Gastrocnemius medialis (tissue), 4 donors: ENCODE measurements around the gene TINAGL1. TPM values are rescaled to one million over a fixed set of nuclear protein-coding genes. Genes with fewer than 3 reads are reported as not detected.

Experiments
- ATAC-seq, 2 donors: fragments of 150-250 bp; one replicate each; pipeline ENCODE4 v1.9.1; 2016
- DNase-seq, 2 donors: peaks; one replicate each; pipeline ENCODE4 v3.0.0-alpha.2; 2019
- H3K27ac ChIP-seq, 4 donors: fragments of 200-600 bp; sonication (generic); 1 replicate in 1 of 4; 2 replicates in 3 of 4; pipeline ENCODE4 v1.5.1; 2016 to 2018; ENCODE audit warnings: mild to moderate bottlenecking in 2 of 4, moderate library complexity in 1 of 4
- H3K27me3 ChIP-seq, 3 donors: fragments of 200-600 bp; sonication (generic) in 2 of 3; 1 replicate in 1 of 3; 2 replicates in 2 of 3; pipeline versions ENCODE4 v1.5.1 to v1.6.0; 2016 to 2019; ENCODE audit warnings: mild to moderate bottlenecking in 1 of 3, moderate library complexity in 1 of 3
- H3K36me3 ChIP-seq, 2 donors: fragments of 200-600 bp; sonication (generic) in 1 of 2; one replicate each; pipeline ENCODE4 v1.5.1; 2017 to 2018
- H3K4me1 ChIP-seq, 2 donors: fragments of 200-600 bp; sonication (generic) in 1 of 2; one replicate each; pipeline ENCODE4 v1.5.1; 2016 to 2017; ENCODE audit warnings: mild to moderate bottlenecking in 2 of 2
- H3K4me3 ChIP-seq, 4 donors: fragments of 200-600 bp; sonication (generic) in 3 of 4; 1 replicate in 1 of 4; 2 replicates in 3 of 4; pipeline ENCODE4 v1.5.1; 2016 to 2019; ENCODE audit warnings: mild to moderate bottlenecking in 2 of 4
- H3K9me3 ChIP-seq, 3 donors: fragments of 200-600 bp; sonication (generic) in 2 of 3; 1 replicate in 1 of 3; 2 replicates in 2 of 3; pipeline ENCODE4 v1.5.1; 2016 to 2019
- POLR2A ChIP-seq, 2 donors: fragments of 450-650 bp; IDR thresholded peaks; one replicate each; pipeline ENCODE4 v1.6.1; 2017; ENCODE audit warnings: antibody characterized with exemption in 2 of 2, mild to moderate bottlenecking in 2 of 2, moderate library complexity in 2 of 2
- in situ Hi-C, 4 donors: fragments of 200-750 bp; cut with MboI; loops; one replicate each; pipeline versions ENCODE4 v1.15.0 to v1.8.0; 2017; ENCODE audit warnings: low sequenced_read_pairs in 4 of 4
- intact Hi-C: fragments of 100-400 bp; cut with DNase I; formaldehyde crosslinking; loops from one replicate; pipeline ENCODE4 v1.15.1; 2023; ENCODE audit warnings: low total_unique reads
- total RNA-seq, 4 donors: library from RNA; depleted of rRNA; stranded (reverse); fragments of >200 nt; gene quantifications; one replicate each; pipeline versions ENCODE4 v1.1.0 to v1.2.3, GENCODE V29; 2016
- TF ChIP-seq, protein P1 (sequence below), 5 experiments: fragments of 450-650 bp in 3 of 5; fragments of 200-600 bp in 2 of 5; sonication (generic) in 2 of 5; IDR thresholded peaks in 4 of 5; conservative IDR thresholded peaks in 1 of 5; 1 replicate in 4 of 5; 2 replicates in 1 of 5; pipeline ENCODE4 v1.5.1; 2016 to 2019; ENCODE audit warnings: antibody characterized with exemption in 5 of 5, mild to moderate bottlenecking in 3 of 5, moderate library complexity in 3 of 5

TINAGL1 gene
- total RNA-seq, 4 donors from 2014 or later, result 50.3 to 120 (median 105) TPM

DNA sequence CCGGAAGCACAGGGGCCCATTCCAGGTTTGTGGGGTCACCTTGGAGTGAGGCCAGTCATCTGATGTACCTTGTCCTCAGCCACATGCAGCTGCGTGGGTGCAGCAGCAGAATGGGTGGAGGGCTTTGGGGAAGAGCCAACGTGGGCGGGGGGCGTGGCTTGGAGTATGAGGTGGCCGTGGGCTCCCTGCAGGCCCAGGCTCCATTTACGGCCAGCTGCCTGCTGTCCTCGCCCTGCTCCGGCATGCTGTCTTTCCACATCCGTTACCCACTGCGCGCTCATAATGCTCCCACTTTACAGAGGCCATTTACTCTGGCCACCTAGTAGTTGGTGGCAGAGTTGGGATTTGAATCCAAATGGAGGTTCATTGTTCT lies 27.8 kb upstream of the TINAGL1 start:
- intact Hi-C loops, result loop anchor here (2.0 to 5.0 kb wide), 4 partner anchors 86 to 366 kb away; no protein-coding TSS in a partner anchor
- Histone ChIP-seq H3K27me3 (no peaks in the 10 kb centered on the region), H3K4me3 (no peak overlapping the region), H3K9me3 (no peaks in the 10 kb centered on the region), H3K27ac (peak overlapping the region in 1 of 4 donors; percentile 76), H3K4me1 (peaks cover 14 to 16% of the 10 kb centered on the region in 2 donors), H3K36me3 (no peaks in the 10 kb centered on the region)
- DNase-seq (peak in 1 of 2 donors; percentile 19), ATAC-seq (peak; percentile 2 to 10)
- TF ChIP-seq POLR2A (IDR thresholded peaks at IDR 0.05), result no peak
- TF ChIP-seq, protein P1, sequence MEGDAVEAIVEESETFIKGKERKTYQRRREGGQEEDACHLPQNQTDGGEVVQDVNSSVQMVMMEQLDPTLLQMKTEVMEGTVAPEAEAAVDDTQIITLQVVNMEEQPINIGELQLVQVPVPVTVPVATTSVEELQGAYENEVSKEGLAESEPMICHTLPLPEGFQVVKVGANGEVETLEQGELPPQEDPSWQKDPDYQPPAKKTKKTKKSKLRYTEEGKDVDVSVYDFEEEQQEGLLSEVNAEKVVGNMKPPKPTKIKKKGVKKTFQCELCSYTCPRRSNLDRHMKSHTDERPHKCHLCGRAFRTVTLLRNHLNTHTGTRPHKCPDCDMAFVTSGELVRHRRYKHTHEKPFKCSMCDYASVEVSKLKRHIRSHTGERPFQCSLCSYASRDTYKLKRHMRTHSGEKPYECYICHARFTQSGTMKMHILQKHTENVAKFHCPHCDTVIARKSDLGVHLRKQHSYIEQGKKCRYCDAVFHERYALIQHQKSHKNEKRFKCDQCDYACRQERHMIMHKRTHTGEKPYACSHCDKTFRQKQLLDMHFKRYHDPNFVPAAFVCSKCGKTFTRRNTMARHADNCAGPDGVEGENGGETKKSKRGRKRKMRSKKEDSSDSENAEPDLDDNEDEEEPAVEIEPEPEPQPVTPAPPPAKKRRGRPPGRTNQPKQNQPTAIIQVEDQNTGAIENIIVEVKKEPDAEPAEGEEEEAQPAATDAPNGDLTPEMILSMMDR (IDR thresholded peaks at IDR 0.05 in 4 of 5, conservative IDR thresholded peaks at IDR 0.05 in 1 of 5), result no peak
- in situ Hi-C loops, result loop anchor here (10.0 to 25.0 kb wide), 2 partner anchors 361 to 364 kb away; no protein-coding TSS in a partner anchor

DNA sequence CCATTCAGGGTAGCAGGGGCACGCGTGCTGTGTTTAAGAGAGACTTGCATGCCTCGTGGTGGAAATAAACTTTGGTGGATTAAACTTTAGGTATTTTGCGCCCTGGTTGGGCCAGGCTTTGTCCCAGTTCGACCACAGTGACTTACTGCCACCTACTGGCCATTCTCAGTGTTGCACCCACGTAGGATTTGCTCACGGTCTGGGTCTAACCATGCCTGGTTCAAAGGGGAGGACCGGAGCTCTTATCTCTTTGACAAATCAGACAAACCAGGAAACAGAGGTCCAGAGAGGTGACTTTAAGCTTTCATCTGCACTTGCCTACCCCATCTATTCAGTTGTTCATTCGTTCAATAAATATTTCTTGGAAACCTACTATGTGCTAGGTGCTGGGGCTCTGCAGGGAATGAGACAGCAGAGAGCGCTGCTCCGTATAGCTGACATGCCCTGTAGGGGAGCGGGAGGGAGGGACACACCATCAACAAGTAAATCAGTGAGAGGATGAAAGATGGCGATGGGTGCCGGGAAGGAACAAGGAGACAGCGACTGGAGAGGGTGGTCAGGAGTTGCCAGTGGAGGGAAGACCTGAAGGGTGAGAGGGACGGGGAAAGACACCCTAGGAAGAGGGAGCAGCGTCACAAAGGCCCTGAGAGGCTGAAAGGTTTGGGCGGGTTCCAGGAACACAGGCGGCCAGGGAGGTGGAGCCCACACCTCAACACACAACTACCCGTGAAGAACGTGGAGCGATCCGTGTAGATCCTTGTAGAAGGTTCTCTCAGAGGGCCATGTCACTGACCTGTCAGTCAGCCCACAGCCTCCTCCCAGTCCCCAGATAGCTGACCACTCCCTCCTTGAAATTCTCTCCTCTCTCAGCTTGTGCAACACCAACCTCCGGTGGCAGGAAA lies 27.2 kb upstream of the TINAGL1 start:
- DNase-seq, result peak; percentile 60 to 82
- TF ChIP-seq POLR2A (IDR thresholded peaks at IDR 0.05), result no peak
- TF ChIP-seq, protein P1 (IDR thresholded peaks at IDR 0.05 in 4 of 5, conservative IDR thresholded peaks at IDR 0.05 in 1 of 5), result peak; percentile 87 to 96 (median 93)
- Histone ChIP-seq H3K27ac (peak overlapping the region; percentile 65 to 79 (median 74)), H3K4me1 (peaks cover 14 to 16% of the 10 kb centered on the region in 2 donors), H3K9me3 (no peaks in the 10 kb centered on the region), H3K4me3 (peak overlapping the region in 3 of 4 donors; percentile 8 to 31 (median 23)), H3K27me3 (no peaks in the 10 kb centered on the region), H3K36me3 (no peaks in the 10 kb centered on the region)
- peak; percentile 83 to 86 for ATAC-seq
- intact Hi-C loops (loop anchor here (2.0 to 5.0 kb wide), 4 partner anchors 87 to 366 kb away; no protein-coding TSS in a partner anchor), in situ Hi-C loops (loop anchor here (10.0 to 25.0 kb wide), 2 partner anchors 362 to 364 kb away; no protein-coding TSS in a partner anchor)

DNA sequence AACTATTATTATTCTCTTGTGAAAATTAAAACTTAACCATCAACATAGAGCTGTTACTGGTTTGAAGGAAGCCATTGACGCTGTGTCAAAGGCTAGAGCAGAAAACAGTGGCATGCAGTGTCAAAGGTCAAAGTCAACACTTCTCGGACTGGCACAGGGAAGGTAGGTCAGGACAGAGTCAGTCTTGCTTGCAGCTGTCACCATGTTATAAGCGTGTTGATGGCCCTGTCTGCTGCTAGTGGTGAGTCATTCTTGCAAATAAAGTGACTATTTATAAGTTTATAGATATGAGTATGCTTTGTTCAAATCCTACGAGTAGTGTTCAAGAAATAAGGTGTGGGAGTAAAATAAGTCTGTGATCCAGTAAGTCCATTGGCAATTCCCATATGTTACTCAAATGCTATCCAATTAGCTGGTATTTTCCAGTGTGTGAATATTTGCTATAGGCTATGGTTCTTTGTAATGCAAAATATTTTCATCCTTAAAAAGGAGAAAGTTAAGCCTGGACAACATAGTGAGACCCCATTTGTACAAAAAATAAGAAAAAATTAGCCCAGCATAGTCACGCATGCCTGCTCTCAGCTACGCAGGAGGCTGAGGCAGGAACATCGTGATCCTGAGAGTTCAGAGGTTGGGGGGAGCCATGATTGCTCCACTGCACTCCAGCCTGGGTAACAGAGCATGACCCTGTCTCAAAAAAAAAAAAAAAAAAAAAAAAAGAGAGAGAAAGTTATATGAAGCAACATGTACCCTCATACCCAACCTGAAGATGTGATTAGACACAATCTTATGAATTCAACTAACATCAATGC lies 26.3 kb upstream of the TINAGL1 start:
- peak overlapping the region; percentile 65 to 79 (median 74) for H3K27ac ChIP-seq
- no peaks in the 10 kb centered on the region for H3K27me3 ChIP-seq
- H3K4me1 ChIP-seq, result peaks cover 14 to 16% of the 10 kb centered on the region in 2 donors
- ATAC-seq (peak; percentile 89 to 91), DNase-seq (peak; percentile 31 to 72)
- in situ Hi-C loops (loop anchor here (10.0 to 25.0 kb wide), 4 partner anchors 125 to 365 kb away; no protein-coding TSS in a partner anchor), intact Hi-C loops (loop anchor here (2.0 to 5.0 kb wide), 4 partner anchors 88 to 367 kb away; no protein-coding TSS in a partner anchor)
- H3K4me3 ChIP-seq, result peak overlapping the region in 1 of 4 donors; percentile 23
- H3K36me3 ChIP-seq, result no peaks in the 10 kb centered on the region
- no peaks in the 10 kb centered on the region for H3K9me3 ChIP-seq
- no peak for TF ChIP-seq POLR2A (IDR thresholded peaks at IDR 0.05)

DNA sequence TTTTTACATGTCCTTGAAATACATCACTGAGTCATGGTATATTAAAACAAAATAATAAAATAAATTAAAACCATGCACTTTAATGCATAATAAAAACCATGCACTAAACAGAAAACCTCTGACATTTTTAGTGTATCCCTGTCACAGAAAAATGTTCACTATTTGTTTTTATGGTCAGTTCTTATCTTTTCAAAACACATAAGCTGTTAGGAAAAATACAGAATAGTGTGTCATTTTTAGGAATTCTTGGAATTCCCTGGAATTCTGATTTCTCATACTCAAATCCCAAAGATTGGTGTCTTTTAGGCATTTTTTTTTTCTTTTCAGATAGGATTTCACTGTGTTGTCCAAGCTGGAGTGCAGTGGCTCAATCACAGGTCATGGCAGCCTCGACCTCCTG lies 25.1 kb upstream of the TINAGL1 start:
- Histone ChIP-seq H3K27me3 (no peaks in the 10 kb centered on the region), H3K4me1 (peaks cover 14 to 16% of the 10 kb centered on the region in 2 donors), H3K36me3 (no peaks in the 10 kb centered on the region), H3K27ac (no peak overlapping the region), H3K4me3 (no peak overlapping the region), H3K9me3 (no peaks in the 10 kb centered on the region)
- intact Hi-C loops (no loop called here), in situ Hi-C loops (loop anchor here in 2 of 4 donors (10.0 to 25.0 kb wide), 2 partner anchors 126 to 236 kb away; no protein-coding TSS in a partner anchor)
- DNase-seq, result no peak
- ATAC-seq, result no peak
- no peak for TF ChIP-seq POLR2A (IDR thresholded peaks at IDR 0.05)
- TF ChIP-seq, protein P1 (IDR thresholded peaks at IDR 0.05 in 4 of 5, conservative IDR thresholded peaks at IDR 0.05 in 1 of 5), result no peak
